Ramos (cell line): Measurements from ENCODE around the gene SHISA9.

ENCODE experiments used
- in situ Hi-C: fragments of 300-500 bp; cut with MboI; formaldehyde crosslinking; loops from one replicate; pipeline ENCODE4 v1.14.3; 2022; ENCODE audit warnings: low sequenced_read_pairs; ENCODE audit not compliant: unreplicated experiment

SHISA9 gene

DNA sequence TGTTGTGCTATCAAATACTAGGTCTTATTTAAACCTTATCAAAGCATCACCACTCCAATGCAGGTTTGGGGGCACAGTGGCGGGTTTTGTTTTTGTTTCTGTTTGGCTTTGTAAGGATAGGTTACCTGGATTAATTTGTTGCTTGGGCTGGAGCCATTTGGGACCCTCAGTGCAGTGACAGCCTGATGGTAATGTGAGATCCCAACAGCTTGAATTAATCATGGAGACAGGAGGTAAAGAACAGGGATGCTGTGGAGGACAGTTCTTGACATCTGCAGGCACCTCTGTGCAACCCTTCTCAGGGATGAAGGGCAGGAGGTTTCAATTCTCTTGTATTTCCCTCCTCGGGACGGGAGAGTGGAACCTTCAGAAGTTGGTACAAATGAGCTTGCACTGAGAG, 40.5 kb downstream of the SHISA9 start:
- in situ Hi-C loops = no loop called here

DNA sequence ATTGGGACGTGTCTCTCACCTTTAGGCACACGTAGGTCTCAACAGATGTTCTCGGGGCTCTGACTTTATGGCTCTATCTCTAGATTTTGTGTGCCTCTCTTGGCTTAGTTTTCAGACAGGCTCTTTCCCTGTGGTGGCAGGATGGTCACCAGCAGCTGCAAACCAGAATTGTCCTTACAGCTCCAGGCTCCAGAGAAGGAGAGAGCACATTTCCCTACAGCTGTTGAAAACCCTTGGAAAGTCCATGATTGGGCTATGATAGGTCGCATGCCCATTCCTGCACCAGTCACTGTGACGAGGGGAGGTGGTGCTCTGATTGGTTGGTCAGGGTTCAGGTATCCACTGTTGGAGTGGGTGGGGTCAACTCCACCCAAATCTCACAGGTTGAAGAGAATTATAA, 41.5 kb downstream of the SHISA9 start:
- in situ Hi-C loops = no loop called here

DNA sequence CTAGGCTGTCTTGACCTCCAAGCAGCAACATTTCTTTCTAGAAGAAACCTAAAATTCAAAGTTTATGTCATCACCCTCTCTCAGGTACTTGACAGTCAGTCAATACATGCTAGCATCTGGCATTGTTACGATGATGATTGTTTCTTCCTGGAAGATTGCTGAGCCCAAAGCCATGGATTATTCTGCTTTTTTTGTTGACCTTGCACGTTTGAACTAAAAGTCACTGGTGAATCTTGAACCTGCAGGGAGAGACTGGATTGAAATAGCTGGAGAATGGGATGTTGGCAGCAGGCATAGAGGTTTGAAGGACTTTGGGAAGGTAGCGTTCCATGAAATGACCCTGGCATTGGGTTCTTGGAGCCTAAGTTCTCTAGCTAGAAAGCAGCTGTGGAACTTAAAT, 42.9 kb downstream of the SHISA9 start:
- in situ Hi-C loops = no loop called here

DNA sequence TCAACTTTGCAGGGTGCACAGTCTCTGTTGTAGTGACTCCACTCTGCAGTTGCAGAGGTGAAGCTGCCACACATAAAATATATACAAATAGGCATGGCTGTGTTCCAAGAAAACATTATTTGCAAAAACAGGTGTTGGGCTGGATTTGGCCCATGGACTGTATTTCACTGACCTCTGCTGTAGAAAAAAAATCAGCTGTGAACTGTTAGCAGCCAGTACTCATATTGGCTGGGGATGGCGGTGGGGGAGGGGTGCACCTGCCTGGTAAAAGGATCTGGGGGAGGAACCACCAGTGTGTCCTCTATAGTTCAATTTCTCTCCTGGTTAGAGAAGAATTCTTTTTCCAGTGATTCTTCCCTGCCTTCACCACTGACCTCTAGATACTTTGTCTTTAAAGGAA, 50.0 kb downstream of the SHISA9 start:
- in situ Hi-C loops = no loop called here

DNA sequence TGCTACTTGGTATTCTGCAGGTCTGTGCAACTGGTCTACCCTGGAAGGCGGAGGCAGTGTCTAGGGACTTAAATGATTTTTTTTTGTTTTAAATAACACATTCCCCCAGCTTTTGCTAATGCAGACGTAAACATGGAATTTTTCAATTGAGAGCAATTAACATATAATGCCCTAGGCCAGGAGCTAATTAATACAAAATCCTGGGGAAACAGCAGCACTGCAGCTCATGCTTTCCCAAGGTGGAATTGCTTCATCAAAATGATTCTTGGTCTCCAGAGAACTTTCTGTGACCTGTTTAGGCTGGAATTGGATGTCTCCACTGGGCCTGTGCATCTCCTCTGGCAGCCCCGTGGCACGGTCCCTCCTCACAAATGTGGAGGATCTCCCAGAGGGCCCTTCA, 50.6 kb downstream of the SHISA9 start:
- in situ Hi-C loops = no loop called here

DNA sequence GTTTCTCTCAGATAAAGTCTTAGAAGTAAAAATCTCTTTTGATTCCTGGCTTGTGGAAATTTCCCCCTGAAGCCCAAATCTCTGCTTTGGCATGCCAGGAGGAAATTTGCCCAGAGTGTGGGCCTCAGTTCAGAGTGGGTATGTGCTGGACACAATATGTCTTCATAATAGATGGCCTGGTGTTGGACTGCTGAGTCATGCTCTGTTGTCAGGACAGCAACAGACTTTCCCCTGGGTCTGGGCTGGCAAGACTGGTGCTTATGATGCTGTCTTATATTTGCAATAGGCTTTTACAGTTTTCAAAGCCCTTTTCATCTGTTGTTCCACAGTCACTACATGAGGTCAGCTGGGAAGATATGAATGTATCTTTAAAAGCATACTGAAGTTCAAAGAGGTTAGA, 57.0 kb downstream of the SHISA9 start:
- in situ Hi-C loops = no loop called here

DNA sequence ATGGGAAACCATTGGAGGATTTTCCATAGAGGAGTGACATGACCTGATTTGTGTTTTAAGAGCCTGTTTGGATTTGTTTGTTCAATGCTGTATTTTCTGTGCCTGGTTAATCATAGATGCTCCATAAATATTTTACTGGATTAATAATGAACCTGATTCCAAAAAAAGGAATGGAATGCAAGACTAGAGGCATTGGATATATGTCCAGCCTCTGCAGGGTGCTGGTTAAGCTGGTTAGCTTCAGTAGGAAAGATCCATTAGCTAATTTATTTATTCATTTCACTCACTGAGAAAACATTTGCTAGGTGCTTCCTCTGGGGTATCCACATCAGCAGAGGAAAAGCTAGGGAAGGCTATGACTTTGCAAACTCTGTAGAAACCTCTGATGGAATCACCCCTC, 57.7 kb downstream of the SHISA9 start:
- in situ Hi-C loops = no loop called here

DNA sequence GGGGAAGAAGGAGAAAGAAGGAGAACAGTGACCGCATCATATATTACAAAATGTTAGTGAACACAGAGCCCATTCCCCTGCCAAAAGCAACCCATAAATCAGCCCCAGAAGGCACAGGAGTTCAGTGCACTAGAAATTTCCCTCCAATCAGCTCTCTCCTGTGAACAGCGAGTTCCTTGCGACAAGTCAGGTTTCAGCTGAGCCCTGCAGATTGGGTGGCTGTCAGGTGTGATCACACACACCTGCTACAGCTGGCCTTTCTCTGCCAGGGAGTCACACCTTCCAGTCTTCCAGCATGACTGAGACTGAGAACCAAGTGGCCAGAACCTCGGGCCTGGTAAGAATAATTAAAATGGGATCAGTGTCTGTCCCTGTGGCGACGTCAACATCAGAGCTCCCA, 60.2 kb downstream of the SHISA9 start:
- in situ Hi-C loops = no loop called here

DNA sequence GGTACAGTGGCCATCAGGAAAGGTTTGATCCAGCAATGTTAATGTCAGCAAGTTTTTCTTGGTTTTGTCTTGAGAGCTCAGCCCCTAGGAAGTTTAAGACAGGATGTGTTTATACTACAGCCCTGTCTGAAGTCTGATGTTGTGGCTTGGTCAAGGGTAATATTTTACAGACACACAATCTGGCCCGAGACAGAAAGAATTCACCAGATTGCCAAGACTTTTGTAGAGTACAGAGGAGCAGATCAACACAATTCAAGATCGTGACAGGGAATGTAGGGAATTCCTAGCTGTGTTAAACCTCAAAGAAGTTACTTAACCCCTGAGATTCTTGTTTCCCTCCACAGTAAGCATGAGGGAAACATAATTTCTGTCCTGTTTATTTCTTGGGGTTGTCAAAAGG, 63.1 kb downstream of the SHISA9 start:
- in situ Hi-C loops = no loop called here

DNA sequence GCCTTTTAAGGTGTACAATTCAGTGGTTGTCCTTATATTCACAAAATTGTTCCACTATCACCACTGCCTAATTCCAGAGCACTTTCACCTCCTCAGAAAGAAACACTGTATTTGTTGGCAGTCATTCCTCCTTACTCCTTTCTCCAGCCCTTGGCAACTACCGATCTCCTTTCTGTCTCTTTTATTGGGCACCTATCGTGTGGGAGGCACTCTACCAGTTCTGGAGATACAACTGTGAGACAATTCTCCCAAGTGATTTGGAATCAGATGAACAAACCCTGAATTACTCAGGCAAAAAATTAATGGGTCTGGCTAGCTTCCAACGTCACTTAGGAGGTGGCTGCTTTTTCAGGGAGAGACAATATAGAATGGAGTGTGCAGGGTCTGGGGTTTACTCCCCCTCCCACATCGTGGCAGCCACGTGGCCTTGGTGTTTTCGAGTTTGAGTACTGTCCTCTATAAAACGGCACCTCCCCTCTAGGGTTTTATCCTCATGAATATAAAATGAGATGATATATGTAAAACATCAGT, 63.9 kb downstream of the SHISA9 start:
- in situ Hi-C loops = no loop called here

DNA sequence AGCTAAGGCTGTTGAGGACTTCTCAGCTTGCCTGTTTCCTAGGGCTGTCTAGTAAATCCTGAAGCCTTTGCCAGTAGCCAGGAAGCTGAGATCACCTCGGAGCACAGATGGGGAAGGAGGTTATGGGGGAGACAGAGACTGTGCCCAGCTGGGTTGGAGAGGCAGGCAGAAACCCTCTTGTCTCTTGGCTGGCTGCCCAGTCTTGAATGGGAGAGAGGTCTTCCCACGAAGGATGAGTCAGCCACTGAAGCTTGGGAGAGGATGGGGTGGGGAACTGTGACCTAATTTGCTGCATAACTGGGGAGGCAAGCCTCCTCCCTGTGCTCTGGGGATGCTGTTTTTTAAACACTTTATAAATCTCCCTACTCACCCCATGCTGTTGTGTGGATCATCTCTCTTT, 69.8 kb downstream of the SHISA9 start:
- in situ Hi-C loops = no loop called here

DNA sequence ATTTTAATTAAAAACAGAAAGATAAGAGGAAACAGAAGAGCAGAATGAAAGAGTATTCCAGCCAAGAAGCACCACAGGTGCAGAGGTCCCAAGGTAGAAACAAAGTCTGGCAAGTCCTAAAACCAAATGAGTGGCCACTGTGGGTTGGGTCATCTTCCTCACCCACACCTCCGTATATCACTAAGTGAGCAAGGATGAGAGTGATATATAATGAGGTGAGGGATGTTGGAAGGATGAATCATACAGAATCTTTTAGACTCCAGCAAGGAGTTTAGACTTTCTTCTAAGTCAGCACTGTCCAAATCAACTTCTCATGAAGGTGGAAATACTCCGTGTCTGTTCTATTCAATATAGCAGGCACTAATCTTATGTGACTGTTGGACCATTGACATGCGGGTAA, 70.8 kb downstream of the SHISA9 start:
- in situ Hi-C loops = no loop called here

DNA sequence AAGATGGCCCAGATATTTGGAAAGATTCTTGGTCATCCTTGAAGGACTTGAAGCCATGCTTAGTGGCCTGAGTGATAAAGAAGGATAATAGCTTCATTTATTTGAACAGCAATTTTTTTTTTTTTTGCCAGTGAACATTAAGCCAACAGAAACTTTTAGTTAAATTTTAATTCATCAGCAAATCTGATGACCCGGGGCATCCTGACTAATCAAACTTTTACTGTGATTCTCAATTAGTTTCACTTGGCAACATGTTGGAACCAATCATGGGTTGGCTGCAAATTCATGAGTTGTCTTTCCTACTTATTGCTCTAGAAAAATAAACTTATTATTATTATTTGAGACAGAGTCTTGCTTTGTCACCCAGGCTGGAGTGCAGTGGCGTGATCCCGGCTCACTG, 74.4 kb downstream of the SHISA9 start:
- in situ Hi-C loops = no loop called here

DNA sequence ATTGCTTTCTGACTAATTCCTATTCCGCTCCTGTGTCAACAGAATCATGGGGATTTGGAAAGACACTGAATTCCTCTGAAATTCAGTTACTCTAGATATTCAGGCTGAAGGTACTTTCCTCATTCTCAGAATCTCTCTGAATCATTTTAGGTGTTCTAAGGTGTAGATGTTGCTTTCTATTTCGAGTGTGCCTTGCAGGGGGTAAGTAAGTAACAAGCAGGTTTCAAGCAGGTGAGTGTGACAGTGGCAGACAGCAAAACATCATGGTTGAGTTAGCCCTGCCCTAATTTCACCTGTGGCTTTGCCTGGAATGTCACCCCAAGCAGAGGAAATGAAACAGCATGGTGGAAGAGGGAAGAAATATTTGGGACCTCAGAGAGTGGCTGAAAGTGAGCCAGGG, 75.1 kb downstream of the SHISA9 start:
- in situ Hi-C loops = no loop called here

DNA sequence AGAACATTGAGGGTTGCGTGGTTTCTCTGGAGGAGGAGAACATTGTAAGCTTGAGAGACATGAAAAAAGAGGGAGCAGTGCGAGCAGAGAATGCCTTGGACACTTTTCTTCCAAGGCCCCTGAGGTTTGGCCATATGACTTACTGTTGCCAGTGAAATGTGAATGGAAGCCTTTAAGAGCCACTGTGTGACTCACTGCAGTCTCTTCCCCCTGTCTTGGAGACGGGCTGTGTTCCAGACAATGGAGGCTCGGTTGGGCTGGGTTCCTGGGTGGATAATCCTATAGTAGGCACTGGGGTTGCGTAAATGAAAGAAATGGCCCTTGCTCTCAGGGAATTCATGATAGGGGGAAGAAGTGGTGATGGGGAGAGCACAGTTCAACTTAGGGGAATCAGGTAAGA, 75.5 kb downstream of the SHISA9 start:
- in situ Hi-C loops = no loop called here

DNA sequence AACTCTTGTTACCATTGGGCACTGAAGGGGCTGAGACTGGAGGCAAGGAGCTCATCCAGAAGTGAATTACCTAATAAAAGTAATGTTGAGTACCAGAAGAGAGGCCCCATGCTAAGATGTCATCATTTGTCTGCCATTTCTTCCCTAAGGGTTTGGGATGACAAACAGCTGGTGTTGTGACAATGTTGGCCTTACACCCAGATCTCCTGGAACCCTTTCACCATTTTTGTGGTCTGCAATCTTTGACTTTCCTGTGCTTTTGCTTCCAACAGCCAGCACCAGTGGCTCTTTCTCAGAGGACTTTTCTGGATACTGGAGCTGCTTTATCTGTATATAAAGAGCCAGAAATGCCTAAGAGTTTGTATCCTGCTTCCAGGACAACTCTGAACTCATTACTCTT, 84.1 kb downstream of the SHISA9 start:
- in situ Hi-C loops = no loop called here

DNA sequence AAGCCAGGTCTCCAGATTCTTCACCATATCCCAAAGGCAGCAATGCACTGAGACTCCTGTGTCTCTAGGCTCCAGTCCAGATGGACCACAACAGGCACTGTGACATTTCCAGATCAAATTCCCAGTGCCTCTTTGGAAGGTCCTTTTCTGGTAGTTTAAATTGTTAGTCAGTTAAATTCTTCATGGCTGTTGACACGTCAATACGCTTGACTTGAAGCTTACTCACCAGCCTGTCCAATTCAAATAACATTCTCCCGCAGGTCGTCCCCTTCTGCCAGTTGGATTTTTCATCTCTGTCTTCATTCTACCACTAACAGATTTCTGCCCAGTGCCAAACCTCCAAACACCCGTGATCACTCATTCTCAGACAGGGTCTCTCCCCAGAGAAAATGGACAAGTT, 86.7 kb downstream of the SHISA9 start:
- in situ Hi-C loops = no loop called here

DNA sequence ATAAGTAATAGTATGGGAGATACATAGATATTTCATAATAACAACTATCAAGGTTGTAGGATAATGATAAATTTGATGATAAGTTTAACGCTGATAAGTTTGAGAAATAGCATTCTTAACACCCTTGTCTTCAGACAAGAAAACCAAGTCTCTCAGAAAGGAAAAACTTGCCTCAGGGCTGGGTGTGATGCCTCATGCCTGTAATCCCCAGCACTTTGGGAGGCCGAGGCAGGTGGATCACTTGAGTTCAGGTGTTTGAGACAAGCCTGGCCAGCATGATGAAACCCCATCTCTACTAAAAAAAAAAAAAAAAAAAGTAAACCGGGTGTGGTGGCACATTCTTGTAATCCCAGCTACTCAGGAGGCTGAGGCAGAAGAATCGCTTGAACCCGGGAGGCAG, 90.7 kb downstream of the SHISA9 start:
- in situ Hi-C loops = no loop called here

DNA sequence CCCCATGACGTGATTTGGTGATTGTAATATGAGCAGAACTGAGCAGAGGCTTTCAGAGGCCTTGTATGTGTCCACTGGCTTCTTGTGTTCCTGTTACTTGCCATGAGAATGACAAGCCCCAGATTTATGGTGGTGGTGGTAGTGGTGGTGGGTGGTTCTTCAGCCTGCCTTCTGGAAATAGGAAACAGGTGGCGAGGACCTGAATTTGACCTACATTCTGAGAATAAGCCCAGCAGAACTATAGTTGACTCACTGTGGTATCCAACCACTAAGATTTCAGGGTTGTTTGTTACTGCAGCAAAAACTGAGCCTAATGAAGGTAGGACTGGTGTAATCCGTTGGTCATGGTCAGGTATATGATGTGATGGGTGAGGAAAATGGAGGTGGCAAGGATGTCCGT, 93.0 kb downstream of the SHISA9 start:
- in situ Hi-C loops = no loop called here

DNA sequence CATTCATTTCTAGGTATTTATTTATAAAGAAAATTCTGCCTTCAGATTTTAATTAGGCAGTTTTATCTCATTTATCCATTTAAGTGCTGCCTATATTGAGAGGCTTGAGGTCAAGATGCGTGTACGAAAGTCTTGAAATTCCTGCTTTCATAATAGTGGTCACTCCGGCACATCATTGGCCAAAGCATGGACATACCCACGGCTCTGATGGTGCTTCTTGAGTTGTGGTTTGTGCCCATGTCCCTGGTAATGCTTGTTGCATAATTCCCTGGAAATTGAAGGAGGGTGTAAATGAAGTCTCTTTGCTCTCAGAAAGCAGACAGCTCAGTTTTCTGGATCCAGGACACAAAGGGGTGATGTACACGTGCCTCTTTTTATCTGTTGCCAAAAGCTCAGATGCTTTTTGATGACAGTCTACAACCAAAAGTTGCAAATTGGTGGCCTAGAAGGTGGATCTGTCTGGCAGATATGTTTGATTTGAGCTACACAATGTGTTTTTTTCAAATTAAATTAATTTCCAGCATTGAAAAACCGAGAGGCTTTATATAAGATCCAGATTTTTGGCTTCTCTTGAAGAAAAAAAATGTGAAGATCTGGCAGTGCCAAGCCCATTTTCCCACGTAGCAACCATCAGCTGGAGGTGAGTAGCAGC, 94.4 kb downstream of the SHISA9 start:
- in situ Hi-C loops = no loop called here

DNA sequence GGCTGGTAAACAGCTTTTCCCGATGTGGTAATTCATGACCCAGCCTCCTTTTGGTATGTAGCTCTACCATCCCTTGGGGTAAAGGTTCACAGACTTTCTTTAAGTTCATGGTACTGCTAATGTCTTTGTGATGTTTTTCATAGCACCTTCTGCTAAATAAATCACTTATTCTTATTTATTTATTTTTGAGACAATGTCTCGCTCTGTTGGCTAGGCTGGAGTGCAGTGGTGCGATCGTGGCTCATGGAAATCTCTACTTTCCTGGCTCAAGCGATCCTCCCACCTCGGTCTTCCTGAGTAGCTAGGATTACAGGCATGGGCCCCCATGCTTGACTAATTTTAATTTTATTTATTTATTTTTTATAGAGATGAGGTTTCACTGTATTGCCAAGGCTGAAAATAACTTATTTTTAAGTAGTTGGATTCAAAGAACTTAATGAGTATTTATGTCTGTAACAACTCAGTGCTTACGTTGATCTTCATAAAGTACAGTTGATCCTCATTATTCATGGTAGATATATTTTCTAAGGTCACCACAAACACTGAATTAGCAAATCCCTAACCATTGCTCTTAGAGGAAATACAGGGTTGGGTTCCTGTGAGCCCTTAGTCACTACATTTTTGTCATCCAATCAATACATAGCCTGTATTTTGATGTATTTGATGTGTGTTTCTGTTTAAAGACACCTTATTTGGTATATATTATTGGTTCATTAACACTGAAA, 97.1 kb downstream of the SHISA9 start:
- in situ Hi-C loops = no loop called here

DNA sequence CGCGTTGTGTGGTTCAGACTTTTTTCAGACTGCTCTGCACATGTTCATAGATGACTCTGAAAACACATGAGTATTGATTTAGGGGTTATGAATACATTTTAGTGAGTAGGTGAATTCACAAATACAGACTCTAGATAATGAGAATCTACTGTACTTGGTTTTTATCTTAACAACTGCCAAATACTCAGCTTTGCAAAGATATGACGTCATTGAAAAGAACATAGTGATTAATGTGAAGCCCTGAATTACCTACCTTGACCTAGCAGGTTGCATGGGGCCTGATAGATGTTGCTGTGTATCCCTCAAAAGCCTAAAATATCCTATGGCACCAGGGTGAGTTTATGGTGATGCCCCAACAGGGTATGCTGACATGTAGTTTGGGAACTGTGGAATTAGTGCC, 98.0 kb downstream of the SHISA9 start:
- in situ Hi-C loops = no loop called here
